GM19351 (cell line): ENCODE data around the gene RFX8.

Experiments used
- ATAC-seq: cut with Tn5 transposase; IDR thresholded peaks from one replicate; pipeline ENCODE4 v1.9.1; 2021; ENCODE audit warnings: mild to moderate bottlenecking, moderate library complexity; ENCODE audit not compliant: unreplicated experiment

RFX8 gene

GRCh38 chr2:101386599-101387150 lies 88.2 kb downstream of the RFX8 start:
- no peak for ATAC-seq

- ATAC-seq, result no peak
Observed at GRCh38 chr2:101383016-101383541, 91.8 kb downstream of the RFX8 start.

DNA sequence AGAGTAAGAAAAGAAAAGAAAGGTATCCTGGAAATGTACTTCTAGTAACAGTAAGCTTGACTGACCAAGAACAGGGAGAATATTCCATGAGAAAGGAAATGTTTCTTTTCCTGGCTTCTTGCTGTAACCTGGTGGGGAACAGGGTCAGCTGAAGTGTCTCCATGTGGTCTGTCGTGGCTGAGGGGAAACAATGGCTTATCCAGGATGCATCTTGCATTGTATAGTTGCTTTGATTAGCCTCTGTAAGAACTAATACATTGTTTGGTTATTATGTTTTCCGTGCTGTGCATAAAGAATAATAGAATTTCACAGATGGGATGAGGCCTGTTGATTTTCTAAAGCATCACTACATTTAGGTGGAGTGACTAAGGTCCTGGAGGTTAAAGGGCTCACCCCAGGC lies 92.5 kb downstream of the RFX8 start:
- no peak for ATAC-seq

- ATAC-seq, result no peak
Observed at GRCh38 chr2:101380376-101380775, 94.5 kb downstream of the RFX8 start.

GRCh38 chr2:101379091-101379490 lies 95.8 kb downstream of the RFX8 start:
- no peak for ATAC-seq

- no peak for ATAC-seq
Observed at GRCh38 chr2:101375653-101376052, 99.3 kb downstream of the RFX8 start.

- ATAC-seq, result no peak
Observed at GRCh38 chr2:101374821-101375561, 99.9 kb downstream of the RFX8 start.

DNA sequence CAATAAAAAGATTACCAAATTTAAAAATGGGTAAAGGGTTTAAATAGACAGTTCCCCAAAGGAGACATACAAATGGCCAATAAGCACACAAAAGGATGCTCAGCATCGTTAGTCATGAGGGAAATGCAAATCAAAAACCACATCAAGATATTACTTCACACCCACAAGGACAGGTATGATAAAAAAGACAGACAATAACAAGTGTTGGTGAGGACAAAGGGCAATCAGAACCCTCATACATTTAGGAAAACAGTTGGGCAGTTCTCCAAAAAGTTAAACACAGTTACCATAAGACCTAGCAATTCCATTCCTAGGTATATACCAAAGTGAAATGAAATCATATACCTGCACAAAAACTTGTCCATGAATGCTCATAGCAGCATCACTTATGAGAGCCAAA lies 102.1 kb downstream of the RFX8 start:
- ATAC-seq, result no peak

DNA sequence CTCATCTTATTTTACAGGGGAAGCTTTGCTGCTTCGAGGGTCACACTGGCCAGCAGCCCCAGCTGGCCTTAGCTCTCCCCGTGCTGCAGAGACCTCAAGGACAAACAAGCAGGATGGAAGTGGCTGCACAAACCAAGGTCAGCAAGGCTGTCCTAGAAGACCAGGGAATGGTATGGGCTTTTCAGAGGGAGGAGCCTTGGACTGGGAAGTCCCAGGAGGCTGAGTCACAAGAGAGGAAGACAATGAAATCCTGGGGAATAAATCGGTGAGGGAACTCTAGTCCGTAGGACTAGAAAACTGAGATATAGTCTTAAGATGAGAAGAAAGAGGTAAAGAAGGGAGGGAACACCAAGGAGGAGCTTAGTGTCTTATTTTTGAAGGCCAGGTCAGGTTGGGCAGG lies 103.3 kb downstream of the RFX8 start:
- no peak for ATAC-seq

- ATAC-seq, result no peak
Observed at GRCh38 chr2:101369100-101369499, 105.8 kb downstream of the RFX8 start.

GRCh38 chr2:101368376-101368775 lies 106.5 kb downstream of the RFX8 start:
- ATAC-seq, result no peak

DNA sequence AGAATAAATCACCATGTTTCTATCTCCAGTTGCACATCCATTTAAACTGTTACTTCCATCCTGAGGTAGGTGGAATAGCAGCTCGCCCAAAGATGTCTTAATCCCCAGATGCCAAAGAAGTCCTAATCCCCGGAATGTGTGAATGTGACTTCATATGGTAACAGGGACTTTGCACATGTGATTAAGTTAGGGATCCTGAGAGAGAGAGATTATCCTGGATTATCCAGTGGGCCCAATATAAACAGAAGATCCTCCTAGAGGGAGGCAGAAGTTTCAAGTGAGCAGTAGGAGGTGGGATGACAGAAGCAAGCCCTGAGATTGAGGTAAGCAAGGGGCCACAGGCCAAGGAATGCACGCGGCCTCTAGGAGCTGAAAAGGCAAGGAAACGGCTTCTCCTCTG lies 107.4 kb downstream of the RFX8 start:
- ATAC-seq, result no peak

DNA sequence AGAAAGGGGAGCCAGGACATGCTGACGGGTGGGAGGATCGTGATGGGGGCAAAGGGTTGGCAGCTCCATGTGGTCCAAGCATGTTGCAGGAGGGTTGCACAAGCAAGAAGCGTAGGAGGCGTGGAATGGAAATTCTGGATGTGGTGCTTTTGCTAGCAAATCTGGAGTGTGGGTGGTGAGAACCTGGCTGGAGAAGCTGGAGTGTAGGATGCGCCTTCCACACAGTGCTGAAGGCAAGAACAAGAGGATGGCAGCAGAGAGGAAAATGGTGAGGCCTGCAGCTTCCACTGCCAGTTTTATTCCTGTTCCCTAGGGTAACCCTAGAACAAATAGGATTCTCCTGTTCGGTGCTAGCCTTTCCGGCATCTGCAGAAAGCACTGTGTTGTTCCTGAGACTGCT lies 110.0 kb downstream of the RFX8 start:
- no peak for ATAC-seq

- ATAC-seq, result no peak
Observed at GRCh38 chr2:101362777-101363176, 112.1 kb downstream of the RFX8 start.

GRCh38 chr2:101362316-101362715 lies 112.6 kb downstream of the RFX8 start:
- no peak for ATAC-seq

GRCh38 chr2:101361522-101361921 lies 113.4 kb downstream of the RFX8 start:
- peak; percentile 53 for ATAC-seq

DNA sequence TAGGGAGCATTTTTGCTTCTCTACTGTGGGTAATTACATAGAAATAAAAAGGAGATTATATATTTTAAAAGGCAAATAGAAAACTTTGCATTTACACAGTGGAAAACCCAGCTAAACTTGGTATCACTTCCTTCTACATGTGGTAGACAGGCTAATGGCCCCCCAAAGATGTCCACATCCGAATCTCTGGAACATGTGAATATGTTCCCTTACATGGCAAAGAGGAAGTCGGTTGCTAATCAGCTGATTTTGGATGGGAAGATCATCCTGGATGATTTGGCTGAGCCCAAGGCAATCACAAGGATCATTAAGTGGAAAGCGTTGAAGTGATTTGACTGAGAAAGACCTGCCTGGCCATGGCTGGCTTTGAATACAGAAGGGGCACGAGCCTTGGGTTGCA lies 113.8 kb downstream of the RFX8 start:
- ATAC-seq, result peak; percentile 11

- no peak for ATAC-seq
Observed at GRCh38 chr2:101360232-101360631, 114.7 kb downstream of the RFX8 start.

DNA sequence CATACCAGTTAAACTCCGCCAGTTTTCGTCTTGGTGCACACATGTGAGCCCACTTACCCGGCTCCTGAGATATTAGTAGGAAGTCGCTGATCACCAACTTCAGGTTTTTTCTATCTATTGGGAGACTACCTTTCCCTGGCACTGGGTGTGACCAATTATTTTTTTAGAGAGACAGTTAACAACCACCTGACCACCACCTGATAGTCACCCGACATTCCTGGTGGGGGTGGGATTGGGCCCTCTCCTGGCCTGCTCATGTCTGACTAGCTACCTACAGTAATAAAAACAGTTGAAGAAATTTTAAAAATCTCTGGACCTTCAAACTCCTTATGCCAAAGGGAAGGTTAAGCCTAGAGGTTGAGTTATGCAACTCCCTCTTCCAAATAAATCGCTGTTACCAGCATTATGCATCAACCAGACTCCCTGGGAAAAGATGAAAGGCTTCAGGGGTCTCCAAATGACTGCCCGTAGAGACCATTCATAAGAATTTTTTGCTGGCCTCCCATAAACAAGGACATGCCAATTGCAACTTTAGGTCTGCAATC lies 115.4 kb downstream of the RFX8 start:
- no peak for ATAC-seq

- no peak for ATAC-seq
Observed at GRCh38 chr2:101357376-101357775, 117.5 kb downstream of the RFX8 start.

DNA sequence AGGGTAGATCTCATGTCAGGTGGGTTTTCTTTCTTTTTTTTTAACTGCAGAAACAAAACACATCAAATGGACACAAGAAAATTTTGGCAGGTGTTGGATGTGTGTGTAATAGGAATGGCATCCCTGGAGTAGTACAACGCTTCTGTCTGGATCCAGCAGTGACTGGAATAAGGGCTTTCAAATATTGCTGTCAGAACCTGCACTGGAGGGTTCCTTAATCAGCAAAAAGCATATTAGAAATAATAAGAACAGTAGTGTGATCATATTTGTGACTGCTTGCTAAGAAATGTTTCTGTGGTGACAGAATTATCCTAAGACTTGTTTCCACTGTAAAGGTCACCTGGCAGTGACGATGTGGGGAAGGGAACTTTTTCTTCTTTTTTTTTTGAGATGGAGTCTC lies 118.4 kb downstream of the RFX8 start:
- no peak for ATAC-seq

DNA sequence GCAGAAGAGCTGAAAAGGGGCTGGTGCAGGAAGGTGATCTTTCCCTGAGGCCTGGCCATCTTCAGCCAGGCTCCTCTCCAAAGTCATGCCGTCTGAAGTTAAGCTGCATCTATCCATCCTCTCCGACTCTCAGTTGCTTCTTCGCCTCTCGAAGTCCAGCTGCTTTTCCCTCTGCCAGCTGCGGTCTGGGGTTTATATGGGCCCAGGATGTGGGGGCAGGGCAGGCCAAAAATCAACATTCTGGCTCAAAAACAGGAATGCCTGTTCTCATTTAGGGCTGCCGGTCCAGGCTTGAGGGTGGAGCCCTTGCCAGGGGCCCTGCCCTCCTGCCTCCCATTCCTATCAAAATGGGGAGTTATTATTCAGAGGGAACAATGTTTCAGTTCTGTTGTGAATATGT lies 118.9 kb downstream of the RFX8 start:
- ATAC-seq, result no peak
